Inflammatory macrophage treated with lipopolysaccharide for 1 hour (primary cell): Measurements from ENCODE around the gene CCDC91.
A peak's percentile ranks its signal among the peaks of the same experiment; 100 is the strongest.
"Not testable (repeated sequence)": the region's sequence is repeated elsewhere in the genome, so short reads cannot be mapped to it uniquely, and the experiment has no call there.

Source experiments
- DNase-seq, 2 donors: peaks; one replicate each; pipeline ENCODE4 v3.0.0-alpha.2; 2020 to 2022

Gene CCDC91

DNA sequence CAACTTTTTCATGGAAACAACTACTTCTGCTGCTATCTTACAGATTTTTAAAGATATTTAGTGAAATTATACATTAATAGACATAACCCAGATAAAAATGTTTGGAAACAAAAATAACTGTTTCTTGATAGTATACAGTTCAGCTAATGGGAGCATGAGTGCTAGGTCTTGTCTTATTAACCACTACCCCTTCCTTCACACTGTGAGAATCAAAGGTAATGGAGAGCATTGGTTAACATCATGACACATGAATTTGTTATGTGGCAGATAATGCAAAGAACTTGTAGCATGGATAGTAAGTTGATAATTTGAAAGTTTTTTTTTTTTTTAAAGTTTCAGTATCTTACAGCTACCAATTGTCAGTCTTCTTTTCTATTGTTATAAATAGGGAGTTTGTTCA is 44.2 kb downstream of the CCDC91 start:
- DNase-seq: no peak

GRCh38 chr12:28235015-28235414 is 44.8 kb downstream of the CCDC91 start:
- DNase-seq: no peak

DNA sequence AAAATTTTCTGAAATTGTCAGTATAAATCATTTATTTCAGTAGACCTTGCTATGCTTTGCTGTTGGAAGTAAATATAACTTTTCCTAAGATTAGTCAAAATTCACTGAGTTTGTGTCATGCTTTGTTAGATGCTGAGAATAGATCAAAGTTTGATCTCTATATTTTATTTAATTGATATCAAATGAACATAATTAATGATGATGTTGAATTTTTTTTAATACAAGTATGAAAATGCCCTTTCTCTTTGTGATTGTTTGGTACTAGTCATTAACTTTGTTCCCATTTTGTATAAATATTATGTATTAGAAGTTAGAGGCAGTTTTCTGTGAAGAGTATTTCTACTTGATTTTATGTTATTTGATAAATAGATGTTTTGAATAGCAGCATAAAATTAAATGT is 45.7 kb downstream of the CCDC91 start:
- DNase-seq: no peak

DNA sequence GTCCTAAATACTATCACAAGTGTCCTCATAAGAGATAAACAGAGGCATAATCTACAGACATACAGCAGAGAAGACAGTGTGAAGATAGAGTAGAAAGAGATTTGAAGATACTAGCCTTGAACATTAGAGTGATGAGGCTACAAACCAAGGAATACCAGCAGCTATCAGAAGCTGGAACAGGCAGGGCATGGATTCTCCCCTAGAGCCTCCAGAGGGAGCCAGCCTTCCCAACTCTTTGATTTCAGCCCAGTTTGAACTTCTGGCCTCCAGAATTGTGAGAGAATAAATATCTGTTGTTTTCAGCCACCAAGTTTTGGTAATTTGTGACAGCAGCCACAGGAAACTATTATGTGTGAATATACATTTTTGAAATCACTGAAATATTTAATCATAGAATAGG is 47.2 kb downstream of the CCDC91 start:
- no peak for DNase-seq

- DNase-seq: no peak
Measured at GRCh38 chr12:28239918-28240317, 49.7 kb downstream of the CCDC91 start.

GRCh38 chr12:28240853-28241252 is 50.6 kb downstream of the CCDC91 start:
- no peak for DNase-seq

DNA sequence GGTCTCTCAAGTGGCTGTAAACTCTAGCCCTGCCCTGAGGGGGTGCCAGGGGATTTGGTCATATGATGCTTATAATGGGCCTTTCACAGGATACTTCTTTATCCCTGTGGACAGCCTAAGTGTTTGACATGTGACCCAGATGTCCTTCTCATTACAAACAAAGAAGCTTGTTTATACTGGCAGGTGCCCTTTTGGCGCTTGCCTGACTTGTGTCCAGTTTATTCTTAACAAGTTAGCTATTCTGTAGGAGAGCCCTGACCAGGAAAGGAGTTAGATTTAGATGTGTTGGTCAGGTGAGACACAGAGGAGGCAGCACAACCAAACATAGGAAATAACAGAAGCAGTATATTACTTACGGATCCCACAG is 51.9 kb downstream of the CCDC91 start:
- no peak for DNase-seq

DNA sequence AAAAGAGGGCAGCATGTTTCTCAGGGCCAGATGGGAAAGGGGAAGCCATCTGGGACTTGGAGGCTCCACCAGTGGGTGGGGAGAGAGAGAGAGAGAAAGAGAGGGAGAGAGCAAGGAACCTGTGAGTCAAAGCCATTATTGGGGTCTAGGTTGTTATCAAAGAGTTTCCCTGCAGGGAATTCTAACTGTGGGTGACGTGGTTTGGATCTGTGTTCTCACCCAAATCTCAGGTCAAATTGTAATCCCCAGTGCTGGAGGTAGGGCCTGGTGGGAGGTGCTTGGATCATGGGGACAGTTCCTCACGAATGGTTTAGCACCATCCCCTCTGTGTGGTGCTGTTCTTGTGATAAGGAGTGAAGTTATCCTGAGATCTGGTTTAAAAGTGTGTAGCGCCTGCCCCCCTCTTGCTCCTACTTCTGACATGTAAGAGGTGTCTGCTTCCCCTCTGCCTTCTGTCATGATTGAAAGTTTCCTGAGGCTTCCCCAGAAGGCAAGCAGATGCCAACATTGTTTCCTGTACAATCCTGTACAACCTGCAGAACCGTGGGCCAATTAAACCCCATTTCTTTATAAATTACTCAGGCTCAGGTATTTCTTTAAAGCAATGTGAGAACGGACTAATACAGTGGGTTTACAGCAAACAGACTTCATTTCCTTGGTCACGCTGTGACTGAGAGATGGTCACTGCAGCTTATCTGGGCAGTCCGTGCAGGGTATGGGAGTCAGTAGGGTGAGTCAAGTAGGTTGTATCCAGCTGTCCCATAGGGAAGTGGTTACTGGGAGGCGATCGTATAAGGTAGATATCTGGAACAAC is 52.4 kb downstream of the CCDC91 start:
- DNase-seq: peak in 1 of 2 donors; percentile 18

DNA sequence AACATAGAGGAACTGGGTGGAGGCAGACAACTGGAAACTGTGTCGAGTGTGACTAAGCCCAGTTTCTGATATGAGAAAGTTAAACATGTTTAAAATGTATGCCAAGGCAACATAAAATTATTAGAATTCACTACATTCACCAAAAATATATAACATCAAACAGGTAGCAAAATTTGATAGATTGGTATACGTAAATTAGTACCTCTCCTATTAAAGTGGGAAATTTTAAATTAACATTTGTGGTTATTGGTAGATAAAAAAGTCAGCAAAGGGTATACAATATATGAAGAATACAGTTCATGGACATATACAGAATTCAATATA is 53.0 kb downstream of the CCDC91 start:
- DNase-seq: no peak

DNA sequence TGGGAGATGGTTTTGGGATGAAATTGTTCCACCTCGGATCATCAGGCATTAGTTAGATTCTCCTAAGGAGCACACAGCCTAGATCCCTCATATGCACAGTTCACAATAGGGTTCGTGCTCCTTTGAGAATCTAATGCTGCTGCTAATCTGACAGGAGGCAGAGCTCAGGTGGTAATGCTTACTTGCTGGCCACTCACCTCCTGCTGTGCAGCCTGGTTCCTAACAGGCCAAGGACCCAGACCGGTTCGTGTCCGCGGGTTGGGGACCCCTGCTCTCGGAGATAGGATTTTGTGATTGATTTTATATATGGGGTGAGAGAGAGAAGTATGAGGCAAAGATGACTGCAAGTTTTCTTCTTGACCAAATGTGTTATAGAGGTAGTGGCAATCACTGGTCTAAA is 57.5 kb downstream of the CCDC91 start:
- DNase-seq: no peak

DNA sequence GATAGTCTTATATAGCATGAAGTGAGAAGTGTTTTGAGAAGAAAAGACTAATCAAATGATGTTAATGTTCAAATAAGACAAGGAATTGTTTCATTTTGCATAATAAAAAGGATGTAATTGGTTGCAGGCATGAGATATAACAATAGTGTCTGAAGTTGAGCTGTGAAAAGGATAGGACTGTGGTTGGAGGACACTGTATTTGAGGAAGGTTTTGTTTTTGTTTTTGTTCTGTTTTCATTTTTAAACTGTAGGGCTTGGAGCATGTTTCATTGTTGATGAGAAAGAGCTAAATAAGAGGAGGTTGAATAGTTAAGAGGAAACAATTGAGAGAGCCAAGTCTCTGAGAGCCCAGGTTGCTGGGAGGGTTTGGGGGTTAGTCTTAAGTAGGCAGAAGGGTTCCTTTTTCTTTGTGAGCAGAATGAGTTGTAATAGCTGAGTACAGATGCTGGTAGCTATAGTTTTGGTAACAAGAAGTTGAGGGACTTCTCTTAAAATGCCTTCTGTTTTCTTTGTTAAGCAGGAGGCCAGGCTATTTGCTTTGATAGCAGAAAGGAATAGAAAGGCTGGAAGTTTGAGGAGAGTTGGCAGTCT is 58.4 kb downstream of the CCDC91 start:
- DNase-seq: no peak

DNA sequence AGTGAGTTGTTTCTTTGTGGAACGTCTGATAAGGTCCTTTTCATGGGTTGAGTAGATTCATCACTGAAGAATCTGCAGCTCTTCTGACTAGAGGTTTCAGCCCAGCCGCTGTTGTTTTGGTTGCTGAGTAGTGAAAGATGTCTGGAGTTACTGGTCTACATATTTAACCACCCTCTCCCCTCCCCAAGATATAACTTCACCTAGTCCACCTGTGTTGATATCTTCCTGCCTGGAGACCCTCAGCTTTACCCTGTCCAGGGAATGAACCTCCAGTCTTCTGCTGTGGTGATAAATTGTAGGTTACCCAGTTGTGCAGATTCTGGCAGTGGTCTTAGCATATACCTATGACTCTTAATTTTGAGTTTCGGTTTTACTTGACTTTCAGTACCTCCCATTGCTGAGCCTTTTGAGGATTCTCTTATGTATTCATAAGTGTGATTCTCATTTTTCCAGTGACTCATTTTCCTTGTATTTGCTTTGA is 62.9 kb downstream of the CCDC91 start:
- no peak for DNase-seq

DNA sequence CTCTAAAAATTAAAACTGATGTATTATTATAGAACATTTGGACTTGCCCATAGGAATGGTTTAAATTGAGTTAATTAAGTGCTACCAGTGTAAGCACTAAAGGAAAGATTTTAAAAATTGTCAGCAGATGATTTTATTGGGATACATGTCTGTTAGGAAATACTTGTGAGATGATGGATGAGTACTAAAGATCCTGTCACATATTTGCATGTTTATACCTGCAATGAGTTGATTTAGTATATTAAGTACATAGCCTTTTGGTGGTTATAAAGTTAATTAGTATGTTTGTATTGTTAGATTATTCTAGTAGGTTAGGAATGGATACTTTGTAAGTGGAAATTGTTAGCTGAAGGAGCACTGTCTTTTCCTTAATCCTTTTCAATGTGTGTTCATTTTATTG is 67.2 kb downstream of the CCDC91 start:
- no peak for DNase-seq

GRCh38 chr12:28258998-28259397 is 68.7 kb downstream of the CCDC91 start:
- no peak for DNase-seq

GRCh38 chr12:28265435-28266042 is 75.3 kb downstream of the CCDC91 start:
- no peak for DNase-seq

GRCh38 chr12:28267920-28268607 is 77.8 kb downstream of the CCDC91 start:
- DNase-seq: not testable (repeated sequence)

DNA sequence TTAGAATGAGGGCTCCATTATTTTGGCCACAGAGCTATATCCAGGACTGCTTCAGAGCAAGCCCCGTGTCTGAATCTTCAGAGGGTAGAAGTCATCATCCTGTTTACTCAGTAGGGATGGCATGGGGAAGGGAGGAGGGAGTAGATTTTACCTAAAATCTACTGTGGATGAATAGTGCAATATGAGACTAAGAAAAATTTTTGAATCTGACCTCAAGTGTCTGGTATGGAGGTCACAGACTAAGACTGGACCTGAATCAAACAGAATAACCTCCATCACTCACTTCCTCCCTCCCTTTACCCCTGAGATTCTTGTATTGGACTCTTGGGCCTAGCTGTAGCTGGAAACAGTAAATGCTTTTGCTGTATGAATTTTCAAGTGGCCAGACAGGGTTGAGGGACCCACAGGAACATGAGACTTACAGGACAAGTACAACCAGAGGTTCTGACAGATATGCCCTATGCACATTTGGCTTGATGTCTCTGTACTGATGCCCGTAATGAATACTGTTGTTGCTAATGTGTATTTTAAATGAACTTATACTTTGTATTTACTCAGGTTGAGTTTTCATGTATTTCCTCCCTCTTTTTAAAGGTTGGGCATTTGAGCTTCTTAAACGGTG is 78.5 kb downstream of the CCDC91 start:
- DNase-seq: no peak

DNA sequence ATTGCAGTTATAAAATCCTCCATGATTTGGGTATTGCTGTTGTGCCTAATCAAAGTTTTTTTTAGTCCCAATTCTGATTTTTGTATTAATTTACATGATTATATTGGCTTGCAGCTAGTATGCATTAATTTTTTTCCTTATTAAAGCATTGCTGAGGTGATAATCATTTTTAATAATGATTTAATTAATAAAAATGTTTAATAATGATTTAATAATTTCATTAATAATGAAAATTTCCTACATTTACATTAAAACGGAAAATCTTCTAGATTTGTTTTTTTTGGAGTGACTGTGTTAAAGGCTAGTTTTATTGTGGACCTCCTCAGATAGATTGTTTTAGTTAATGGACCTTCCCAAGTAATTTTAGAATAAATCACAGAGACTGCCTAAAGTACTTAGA is 79.6 kb downstream of the CCDC91 start:
- no peak for DNase-seq

DNA sequence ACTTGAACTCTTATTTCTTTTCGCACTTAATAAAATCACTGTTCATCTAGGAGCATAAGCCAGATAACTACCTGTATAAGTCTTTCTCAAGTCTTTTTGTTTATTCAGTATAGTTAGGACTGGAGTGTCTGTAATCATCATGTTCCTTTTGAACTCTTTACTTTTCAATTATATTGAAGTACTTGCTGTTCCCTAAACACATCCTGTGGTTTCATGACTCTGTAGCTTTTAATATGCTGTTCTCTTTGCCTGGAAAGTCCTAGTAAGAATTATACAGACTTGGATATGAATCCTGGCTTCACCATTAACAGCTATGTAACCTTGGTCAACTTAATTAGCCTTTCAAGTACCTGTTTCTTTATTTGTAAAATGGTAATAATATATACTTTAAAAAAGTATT is 88.2 kb downstream of the CCDC91 start:
- DNase-seq: no peak

GRCh38 chr12:28278960-28279359 is 88.7 kb downstream of the CCDC91 start:
- no peak for DNase-seq

- no peak for DNase-seq
Measured at GRCh38 chr12:28286352-28286751, 96.1 kb downstream of the CCDC91 start.

DNA sequence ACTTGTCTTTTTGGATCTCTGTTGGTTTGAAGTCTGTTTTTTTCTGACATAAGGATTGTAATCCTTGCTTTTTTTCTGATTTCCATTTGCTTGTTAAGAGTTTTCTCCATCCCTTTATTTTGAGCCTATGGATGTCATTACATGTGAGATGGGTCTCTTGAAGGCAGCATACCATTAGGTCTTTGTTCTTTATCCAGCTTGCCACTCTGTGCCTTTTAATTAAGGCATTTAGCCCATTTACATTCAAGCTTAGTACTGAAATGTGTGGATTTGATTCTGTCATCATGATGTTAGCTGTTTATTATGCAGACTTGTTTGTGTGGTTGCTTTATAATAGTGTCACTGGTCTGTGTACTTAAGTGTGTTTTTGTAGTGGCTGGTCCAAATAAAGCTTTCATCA is 100.0 kb downstream of the CCDC91 start:
- DNase-seq: no peak

DNA sequence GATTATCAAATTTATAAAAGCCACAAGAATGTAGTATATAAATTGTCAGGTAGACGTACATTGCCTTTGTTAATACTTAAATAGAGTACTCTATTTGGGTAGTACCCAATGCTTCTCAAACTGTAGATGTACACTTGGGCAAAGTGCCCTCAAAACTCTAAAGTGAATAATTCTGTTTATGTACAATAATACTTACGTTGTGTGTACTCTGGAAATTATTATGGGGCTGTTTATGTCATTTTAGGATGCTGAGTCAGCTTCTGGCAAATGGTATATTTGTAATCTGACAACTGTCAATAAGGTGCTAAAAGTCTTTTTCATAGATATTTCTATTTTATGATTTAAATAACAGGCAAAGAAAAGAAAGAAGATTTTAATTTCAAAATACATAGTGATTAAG is 102.4 kb downstream of the CCDC91 start:
- no peak for DNase-seq
